Mesothelial cell of epicardium (in vitro differentiated cells): ENCODE data around the gene AGBL1. TPM values are rescaled to one million over a fixed set of nuclear protein-coding genes. Genes with fewer than 3 reads are reported as not detected.

Source experiments
- DNase-seq, 2 experiments: peaks; one replicate each; pipeline ENCODE4 v3.0.0; 2021; ENCODE audit warnings: low spot score in 2 of 2; ENCODE audit not compliant: unreplicated experiment in 2 of 2
- H3K27ac Mint-ChIP-seq: 2 replicates; pipeline ENCODE4 v1.8.0; 2021; ENCODE audit warnings: mixed read lengths
- H3K27me3 Mint-ChIP-seq: 2 replicates; pipeline ENCODE4 v1.8.0; 2021; ENCODE audit warnings: low read depth, mixed read lengths
- H3K36me3 Mint-ChIP-seq: 2 replicates; pipeline ENCODE4 v1.8.0; 2021; ENCODE audit warnings: mixed read lengths
- H3K4me1 Mint-ChIP-seq: 2 replicates; pipeline ENCODE4 v1.8.0; 2021; ENCODE audit warnings: mixed read lengths
- H3K4me3 Mint-ChIP-seq: 2 replicates; pipeline ENCODE4 v1.8.0; 2021; ENCODE audit warnings: mild to moderate bottlenecking, moderate library complexity, mixed read lengths
- H3K9me3 Mint-ChIP-seq: 2 replicates; pipeline ENCODE4 v1.8.0; 2021; ENCODE audit warnings: mixed read lengths
- CTCF ChIP-seq: fragments of 200-600 bp; sonication (generic); IDR thresholded peaks from one replicate; pipeline ENCODE4 v1.5.0; 2021; ENCODE audit warnings: antibody characterized with exemption; ENCODE audit not compliant: unreplicated experiment
- total RNA-seq: library from RNA; stranded (reverse); gene quantifications from 3 replicates; pipeline ENCODE4 v1.2.1, GENCODE V29; 2021

AGBL1 gene
- total RNA-seq, 1 donor from 2014 or later = not detected

DNA sequence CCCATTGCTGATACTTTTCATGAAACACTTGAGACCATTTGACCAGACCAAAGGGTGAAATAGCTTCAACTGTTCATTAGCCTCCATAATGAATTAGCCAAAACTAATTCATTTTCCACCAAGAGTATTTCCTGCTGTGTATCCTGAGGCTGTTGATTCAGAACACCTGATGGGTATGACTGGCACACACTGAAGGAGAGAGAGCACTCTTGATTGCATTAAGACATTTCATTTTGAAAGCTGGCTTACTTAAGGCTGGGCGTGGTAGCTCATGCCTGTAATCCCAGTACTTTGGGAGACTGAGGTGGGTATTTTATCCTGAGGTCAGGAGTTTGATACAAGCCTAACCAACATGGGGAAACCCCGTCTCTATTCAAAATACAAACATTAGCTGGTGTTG, 175.6 kb downstream of the AGBL1 start:
- Mint-ChIP-seq H3K4me1 (no peaks in the 10 kb centered on the region), H3K36me3 (no peaks in the 10 kb centered on the region), H3K27me3 (peaks cover 43% of the 10 kb centered on the region), H3K27ac (no peak overlapping the region), H3K9me3 (no peaks in the 10 kb centered on the region), H3K4me3 (no peak overlapping the region)
- no peak for TF ChIP-seq CTCF
- no peak for DNase-seq

DNA sequence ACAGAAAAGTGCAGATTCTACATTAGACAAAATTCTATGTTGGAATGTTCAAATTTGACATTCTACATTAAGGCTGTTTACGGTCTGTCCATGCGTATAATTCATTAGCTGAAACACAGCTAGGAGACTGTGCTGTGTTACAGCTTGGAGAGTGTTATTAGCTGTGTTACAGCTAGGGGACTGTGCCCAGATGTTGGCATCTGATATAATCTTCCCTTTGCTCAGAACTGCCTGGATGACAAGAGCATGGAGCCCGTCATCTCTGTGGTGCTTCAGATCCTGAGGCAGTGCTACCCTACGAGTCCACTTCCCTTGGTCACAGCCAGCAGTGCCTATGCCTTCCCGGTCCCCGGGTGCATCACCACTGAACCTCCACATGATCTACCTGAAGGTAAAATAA, 177.0 kb downstream of the AGBL1 start:
- no peak for TF ChIP-seq CTCF
- Mint-ChIP-seq H3K27me3 (peaks cover 43% of the 10 kb centered on the region), H3K36me3 (no peaks in the 10 kb centered on the region), H3K27ac (no peak overlapping the region), H3K4me3 (no peak overlapping the region), H3K9me3 (no peaks in the 10 kb centered on the region), H3K4me1 (no peaks in the 10 kb centered on the region)
- no peak for DNase-seq

GRCh38 chr15:86259589-86259988, 179.9 kb downstream of the AGBL1 start:
- Mint-ChIP-seq H3K27me3 (peaks cover 38% of the 10 kb centered on the region), H3K27ac (no peak overlapping the region), H3K4me3 (no peak overlapping the region), H3K9me3 (no peaks in the 10 kb centered on the region), H3K36me3 (no peaks in the 10 kb centered on the region), H3K4me1 (no peaks in the 10 kb centered on the region)
- no peak for TF ChIP-seq CTCF
- DNase-seq = no peak

DNA sequence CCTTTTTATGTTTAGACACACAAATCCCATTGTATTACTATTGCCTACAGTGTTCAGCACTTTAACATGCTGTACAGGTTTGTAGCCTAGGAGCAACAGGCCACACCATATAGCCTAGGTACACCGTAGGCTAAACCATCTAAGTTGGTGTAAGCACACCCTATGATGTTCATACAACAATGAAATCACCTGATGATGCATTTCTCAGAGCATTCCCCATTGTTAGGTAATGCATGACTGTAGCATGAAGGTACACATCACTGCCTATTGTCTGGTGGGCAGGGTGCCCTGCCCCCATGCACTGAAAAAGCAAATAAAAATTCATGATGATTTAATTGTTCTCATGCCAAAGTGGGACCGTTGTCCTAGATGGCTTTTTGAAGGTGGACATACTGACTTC, 183.6 kb downstream of the AGBL1 start:
- Mint-ChIP-seq H3K4me3 (no peak overlapping the region), H3K27me3 (peaks cover 34% of the 10 kb centered on the region), H3K27ac (no peak overlapping the region), H3K9me3 (no peaks in the 10 kb centered on the region), H3K36me3 (no peaks in the 10 kb centered on the region), H3K4me1 (peaks cover 2% of the 10 kb centered on the region)
- DNase-seq = no peak
- no peak for TF ChIP-seq CTCF

GRCh38 chr15:86266896-86267484, 187.3 kb downstream of the AGBL1 start:
- no peak overlapping the region for H3K4me3 Mint-ChIP-seq

More at GRCh38 chr15:86266896-86267484, 187.3 kb downstream of the AGBL1 start:
- H3K4me1 Mint-ChIP-seq = peaks cover 2% of the 10 kb centered on the region
- no peak for DNase-seq
- no peak for TF ChIP-seq CTCF
- no peaks in the 10 kb centered on the region for H3K9me3 Mint-ChIP-seq
- H3K36me3 Mint-ChIP-seq = no peaks in the 10 kb centered on the region
- H3K27ac Mint-ChIP-seq = no peak overlapping the region
- H3K27me3 Mint-ChIP-seq = peaks cover 18% of the 10 kb centered on the region
